ENCODE data around the gene ATRIP. TPM values are rescaled to one million over a fixed set of nuclear protein-coding genes. Genes with fewer than 3 reads are reported as not detected.

The ATRIP gene
- total and polyA plus RNA-seq, 2 of the 8 experiments (the other 6 are each of a cell fraction or from before 2014, with no cell fraction given), result 18.5 to 20.2 TPM

GRCh38 chr3:48429960-48430707 is 16.4 kb upstream of the ATRIP start, which contains the start of gene PLXNB1 (continued):
- TF ChIP-seq KDM4A (IDR thresholded peaks at IDR 0.05; ENCODE audit: low read depth, low read length, severe bottlenecking) (no peak), NANOG (IDR thresholded peaks at IDR 0.05; ENCODE audit: insufficient read depth, low read depth, low read length, poor library complexity, severe bottlenecking) (no peak), POLR2AphosphoS5 (IDR thresholded peaks at IDR 0.05; ENCODE audit: low read depth, low read length) (no peak; the same call in 1 of the 2 replicates), KDM5A (IDR thresholded peaks at IDR 0.05; ENCODE audit: low read length) (no peak), SAP30 (IDR thresholded peaks at IDR 0.05; ENCODE audit: insufficient read depth, insufficient replicate concordance, low read length) (peak; percentile 74), SIRT6 (IDR thresholded peaks at IDR 0.05; ENCODE audit: low read length) (no peak), TBP (IDR thresholded peaks at IDR 0.05; ENCODE audit: low read depth, low read length) (peak; percentile 20; the same call in 1 of the 2 replicates), CEBPB (IDR thresholded peaks at IDR 0.05; ENCODE audit: low read depth, low read length) (peak; percentile 94), RBBP5 (IDR thresholded peaks at IDR 0.05; ENCODE audit: borderline replicate concordance, low read depth, low read length) (0 out of 2 replicates have a peak, but pooled peaks have one; percentile 64), CREB1 (IDR thresholded peaks at IDR 0.05) (peak; percentile 56; the same call in 1 of the 2 replicates), SP1 (IDR thresholded peaks at IDR 0.05; ENCODE audit: low read depth, low read length) (peak; percentile 38; the same call in 1 of the 2 replicates), RFX5 (IDR thresholded peaks at IDR 0.05; ENCODE audit: borderline replicate concordance, low read depth, low read length) (no peak), CBX8 (IDR thresholded peaks at IDR 0.05; ENCODE audit: borderline replicate concordance, low read depth, low read length) (no peak), GTF2F1 (IDR thresholded peaks at IDR 0.05; ENCODE audit: borderline replicate concordance, low read depth, low read length) (no peak), SP2 (IDR thresholded peaks at IDR 0.05; ENCODE audit: low read length) (no peak), EP300 (IDR thresholded peaks at IDR 0.05; ENCODE audit: borderline replicate concordance in 1 of 2, low read depth in 2 of 2, low read length in 2 of 2) (peak in 1 of 2 experiments; percentile 45; a peak in 1 of 3 replicates), HDAC6 (IDR thresholded peaks at IDR 0.05; ENCODE audit: low read depth, low read length) (no peak), TEAD4 (IDR thresholded peaks at IDR 0.05; ENCODE audit: low read depth, low read length) (no peak), SUZ12 (IDR thresholded peaks at IDR 0.05; ENCODE audit: low read length) (no peak), TCF12 (IDR thresholded peaks at IDR 0.05; ENCODE audit: low read depth, low read length) (no peak), FOSL1 (IDR thresholded peaks at IDR 0.05; ENCODE audit: insufficient read depth, low read depth, low read length) (no peak), JUND (IDR thresholded peaks at IDR 0.05; ENCODE audit: low read length) (peak; percentile 7; the same call in 1 of the 2 replicates), EZH2 (IDR thresholded peaks at IDR 0.05; ENCODE audit: low read depth, low read length, severe bottlenecking) (no peak), CHD1 (IDR thresholded peaks at IDR 0.05; ENCODE audit: low read depth, low read length) (no peak), POU5F1 (IDR thresholded peaks at IDR 0.05; ENCODE audit: low read depth, low read length) (no peak), JUN (IDR thresholded peaks at IDR 0.05; ENCODE audit: low read depth, low read length) (no peak)

Measured in H1 (cell line).